Transverse colon (tissue), 4 donors: ENCODE data around the gene IL6. TPM values are rescaled to one million over a fixed set of nuclear protein-coding genes. Genes with fewer than 3 reads are reported as not detected.

Source experiments
- DNase-seq: peaks from one replicate; pipeline ENCODE4 v3.0.0-alpha.2; 2019
- H3K27ac ChIP-seq, 4 donors: fragments of 200-600 bp; sonication (generic); 2 replicates each; pipeline ENCODE4 v1.5.1; 2016 to 2018; ENCODE audit warnings: inconsistent platforms in 4 of 4
- H3K27me3 ChIP-seq: fragments of 200-600 bp; sonication (generic); 2 replicates; pipeline ENCODE4 v1.5.1; 2017; ENCODE audit warnings: inconsistent platforms
- H3K36me3 ChIP-seq, 4 donors: fragments of 200-600 bp; sonication (generic); 2 replicates each; pipeline ENCODE4 v1.5.1; 2017 to 2019; ENCODE audit warnings: inconsistent platforms in 4 of 4
- H3K4me1 ChIP-seq, 4 donors: fragments of 200-600 bp; sonication (generic); 2 replicates each; pipeline ENCODE4 v1.5.1; 2017 to 2020; ENCODE audit warnings: inconsistent platforms in 4 of 4
- H3K4me3 ChIP-seq, 4 donors: fragments of 200-600 bp; sonication (generic); 1 replicate in 1 of 4; 2 replicates in 3 of 4; pipeline versions ENCODE4 v1.5.1 to v1.6.1; 2017 to 2019; ENCODE audit warnings: inconsistent platforms in 4 of 4
- H3K9me3 ChIP-seq, 2 donors: fragments of 200-600 bp; sonication (generic); 2 replicates each; pipeline ENCODE4 v1.5.1; 2017 to 2019; ENCODE audit warnings: inconsistent platforms in 2 of 2
- CTCF ChIP-seq, 5 experiments: fragments of 200-600 bp in 3 of 5; fragments of 450-650 bp in 2 of 5; sonication (generic) in 3 of 5; IDR thresholded peaks; 1 replicate in 2 of 5; 2 replicates in 3 of 5; pipeline ENCODE4 v1.5.1; 2016 to 2017; ENCODE audit warnings: antibody characterized with exemption in 5 of 5, inconsistent platforms in 3 of 5, mild to moderate bottlenecking in 2 of 5, moderate library complexity in 1 of 5
- EP300 ChIP-seq: sonication (generic); formaldehyde crosslinking; IDR thresholded peaks from one replicate; pipeline ENCODE4 v1.6.1; 2017; ENCODE audit warnings: antibody characterized with exemption, low read depth
- POLR2A ChIP-seq: fragments of 450-650 bp; IDR thresholded peaks from one replicate; pipeline ENCODE4 v1.6.1; 2016; ENCODE audit warnings: antibody characterized with exemption, mild to moderate bottlenecking, moderate library complexity
- POLR2AphosphoS5 ChIP-seq, 3 donors: sonication (generic); formaldehyde crosslinking; IDR thresholded peaks; one replicate each; pipeline ENCODE4 v1.6.1; 2016; ENCODE audit warnings: antibody characterized with exemption in 3 of 3
- WGBS, 2 donors: methylation state at CpG; one replicate each; pipeline ENCODE4 v1.1.5; 2018; ENCODE audit warnings: low coverage in 1 of 2; 5-methylcytosine and 5-hydroxymethylcytosine counted together
- in situ Hi-C, 4 donors: fragments of 200-750 bp; cut with MboI; loops; one replicate each; pipeline versions ENCODE4 v1.15.0 to v1.15.1; 2017; ENCODE audit warnings: low sequenced_read_pairs in 3 of 4, low pct_ligation_motif_present in 1 of 4, low pct_unique_long_range_greater_than_20kb in 1 of 4
- intact Hi-C: fragments of 100-400 bp; cut with DNase I; formaldehyde crosslinking; loops from one replicate; pipeline ENCODE4 v1.15.1; 2023; ENCODE audit warnings: low total_unique reads
- total RNA-seq, 4 donors: library from RNA; depleted of rRNA; stranded (reverse); fragments of >200 nt; gene quantifications; one replicate each; pipeline ENCODE4 v1.1.0, GENCODE V29; 2016

The IL6 gene
- total RNA-seq, 4 donors from 2014 or later = 0.82 to 10.8 (median 1.9) TPM; not detected in 1

- 80 to 81% methylated on average over 1 to 6 of the region's 6 CpGs for WGBS, 2 donors
- in situ Hi-C loops (loop anchor here in 2 of 4 donors (10.0 kb wide), 1 partner anchor 158 kb away; no protein-coding TSS in a partner anchor), intact Hi-C loops (no loop called here)
- no peak for TF ChIP-seq POLR2AphosphoS5 (IDR thresholded peaks at IDR 0.05)
- no peak for TF ChIP-seq EP300
- TF ChIP-seq CTCF (IDR thresholded peaks at IDR 0.05) = no peak
- TF ChIP-seq POLR2A = no peak
- Histone ChIP-seq H3K9me3 (no peaks in the 10 kb centered on the region), H3K4me3 (no peak overlapping the region), H3K4me1 (peaks cover 5 to 45% (median 9%) of the 10 kb centered on the region in 4 donors), H3K27ac (peak overlapping the region; percentile 47 to 65 (median 62)), H3K36me3 (no peaks in the 10 kb centered on the region), H3K27me3 (no peaks in the 10 kb centered on the region)
- DNase-seq = no peak
Observed at GRCh38 chr7:22722536-22723180, 4.3 kb upstream of the IL6 start.

- Histone ChIP-seq H3K36me3 (no peaks in the 10 kb centered on the region), H3K4me1 (peaks cover 5 to 45% (median 9%) of the 10 kb centered on the region in 4 donors), H3K27ac (peak overlapping the region; percentile 47 to 65 (median 62)), H3K9me3 (no peaks in the 10 kb centered on the region), H3K27me3 (no peaks in the 10 kb centered on the region), H3K4me3 (no peak overlapping the region)
- intact Hi-C loops = no loop called here
- in situ Hi-C loops = loop anchor here in 2 of 4 donors (10.0 kb wide), 1 partner anchor 158 kb away; no protein-coding TSS in a partner anchor
- WGBS, 2 donors = 8 to 11% methylated on average over 2 of the region's 2 CpGs
- peak in 2 of 3 donors; percentile 30 to 40 for TF ChIP-seq POLR2AphosphoS5 (IDR thresholded peaks at IDR 0.05)
- TF ChIP-seq CTCF (IDR thresholded peaks at IDR 0.05) = no peak
- peak; percentile 35 for DNase-seq
Observed at GRCh38 chr7:22723181-22723601, 3.8 kb upstream of the IL6 start.

- peaks cover 5 to 45% (median 9%) of the 10 kb centered on the region in 4 donors for H3K4me1 ChIP-seq
- 58 to 67% methylated on average over 3 to 4 of the region's 4 CpGs for WGBS, 2 donors
- in situ Hi-C loops = loop anchor here in 2 of 4 donors (10.0 kb wide), 1 partner anchor 159 kb away; no protein-coding TSS in a partner anchor
Observed at GRCh38 chr7:22723637-22724036, 3.4 kb upstream of the IL6 start.

More at GRCh38 chr7:22723637-22724036, 3.4 kb upstream of the IL6 start:
- Histone ChIP-seq H3K36me3 (no peaks in the 10 kb centered on the region), H3K4me3 (no peak overlapping the region), H3K27me3 (no peaks in the 10 kb centered on the region), H3K27ac (peak overlapping the region; percentile 47 to 65 (median 62)), H3K9me3 (no peaks in the 10 kb centered on the region)
- intact Hi-C loops = no loop called here
- TF ChIP-seq POLR2A (no peak), EP300 (no peak), POLR2AphosphoS5 (IDR thresholded peaks at IDR 0.05) (no peak), CTCF (IDR thresholded peaks at IDR 0.05) (no peak)
- DNase-seq = no peak
